OCI-LY7 (cell line): Measurements from ENCODE around the gene OPRM1. TPM values are rescaled to one million over a fixed set of nuclear protein-coding genes. Genes with fewer than 3 reads are reported as not detected.

Experiments
- BruUV-seq: library from RNA; stranded (reverse); fragments of 400-500 nt; replicated peaks from 2 replicates; lab custom pipeline; 2021; lab: Mats Ljungman, UMichigan
- CTCF ChIA-PET: fragments of 300-600 bp; sonication (Branson Sonifier 250); formaldehyde crosslinking; loops from one replicate; lab custom pipeline; 2022; ENCODE audit warnings: antibody characterized with exemption; ENCODE audit not compliant: unreplicated experiment; lab: Charles Lee
- POLR2A ChIA-PET: fragments of 300-600 bp; sonication (Branson Sonifier 250); formaldehyde crosslinking; loops from one replicate; lab custom pipeline; 2022; ENCODE audit warnings: antibody characterized with exemption; lab: Charles Lee
- DNase-seq: peaks from one replicate; pipeline ENCODE4 v3.0.0-alpha.2; 2015; ENCODE audit warnings: low spot score
- H2AFZ ChIP-seq: fragments of 200-600 bp; sonication (generic), shearing (Covaris generic); 2 replicates; pipeline ENCODE4 v1.6.1; 2014; ENCODE audit warnings: mild to moderate bottlenecking, antibody characterized with exemption, low read length, moderate library complexity
- H3K27ac ChIP-seq: fragments of 200-600 bp; sonication (generic); 2 replicates; pipeline ENCODE4 v1.5.1; 2014; ENCODE audit warnings: mixed run types, low read depth, mild to moderate bottlenecking, moderate library complexity, low read length, inconsistent platforms; ENCODE audit not compliant: poor library complexity, severe bottlenecking
- H3K36me3 ChIP-seq: fragments of 200-600 bp; sonication (generic); 2 replicates; pipeline ENCODE4 v1.6.1; 2014; ENCODE audit warnings: mild to moderate bottlenecking, antibody characterized with exemption, low read length, moderate library complexity, mixed read lengths; ENCODE audit not compliant: insufficient read depth
- H3K4me1 ChIP-seq: fragments of 200-600 bp; sonication (generic); 2 replicates; pipeline ENCODE4 v1.5.1; 2014; ENCODE audit warnings: mild to moderate bottlenecking, low read length; ENCODE audit not compliant: insufficient read depth, poor library complexity, severe bottlenecking
- H3K4me2 ChIP-seq: fragments of 200-600 bp; sonication (generic); 2 replicates; pipeline ENCODE4 v1.6.1; 2014; ENCODE audit warnings: mild to moderate bottlenecking, low read length
- H3K4me3 ChIP-seq: fragments of 200-600 bp; sonication (generic); 2 replicates; pipeline ENCODE4 v1.5.1; 2014; ENCODE audit warnings: mild to moderate bottlenecking, low read depth, low read length; ENCODE audit not compliant: poor library complexity, severe bottlenecking
- H3K79me2 ChIP-seq: fragments of 200-600 bp; sonication (generic); 2 replicates; pipeline ENCODE4 v1.6.1; 2016; ENCODE audit warnings: low read depth, mild to moderate bottlenecking, low read length, moderate library complexity, mixed read lengths; ENCODE audit not compliant: insufficient read depth
- H3K9me2 ChIP-seq: fragments of 200-600 bp; sonication (generic); 2 replicates; pipeline ENCODE4 v1.6.1; 2016; ENCODE audit warnings: mild to moderate bottlenecking, low read length, mixed read lengths; ENCODE audit not compliant: insufficient read depth
- H3K9me3 ChIP-seq: fragments of 200-600 bp; sonication (generic); 2 replicates; pipeline ENCODE4 v1.6.1; 2014; ENCODE audit warnings: mild to moderate bottlenecking, mixed run types, low read length, mixed read lengths
- H4K20me1 ChIP-seq: fragments of 200-600 bp; sonication (generic); 2 replicates; pipeline ENCODE4 v1.6.1; 2014; ENCODE audit warnings: mild to moderate bottlenecking, antibody characterized with exemption, low read length, moderate library complexity, mixed read lengths; ENCODE audit not compliant: insufficient read depth
- CTCF ChIP-seq: fragments of 200-600 bp; sonication (generic); conservative IDR thresholded peaks from 2 replicates; pipeline ENCODE4 v1.5.1; 2014; ENCODE audit warnings: mild to moderate bottlenecking, antibody characterized with exemption, low read length, moderate library complexity, mixed read lengths
- EZH2phosphoT487 ChIP-seq: fragments of 200-600 bp; sonication (generic); IDR thresholded peaks from 2 replicates; pipeline ENCODE4 v1.6.1; 2018; ENCODE audit warnings: low read depth, borderline replicate concordance, mild to moderate bottlenecking, mixed run types, antibody characterized with exemption, low read length, moderate library complexity, mixed read lengths
- intact Hi-C: fragments of 100-400 bp; cut with micrococcal nuclease; formaldehyde crosslinking; loops from one replicate; pipeline ENCODE4 v1.10.0; 2022; ENCODE audit not compliant: unreplicated experiment
- total RNA-seq, 2 experiments: library from RNA; depleted of rRNA in 1 of 2; stranded (reverse); fragments of >200 nt in 1 of 2; shearing (Covaris generic) in 1 of 2; gene quantifications; 2 replicates each; pipeline ENCODE4 v1.2.3, GENCODE V29; 2014 to 2022

The OPRM1 gene
- total RNA-seq, 2 experiments from 2014 or later: not detected

- BruUV-seq: no TSS peak
- H3K4me1 ChIP-seq: no peaks in the 10 kb centered on the region
- H3K36me3 ChIP-seq: no peaks in the 10 kb centered on the region
- H4K20me1 ChIP-seq: no peaks in the 10 kb centered on the region
- no peak overlapping the region for H3K4me2 ChIP-seq
- H3K27ac ChIP-seq: no peak overlapping the region
- POLR2A ChIA-PET: no interaction called here
- DNase-seq: no peak
- intact Hi-C loops: no loop called here
- H3K9me3 ChIP-seq: no peaks in the 10 kb centered on the region
- no peak overlapping the region for H3K4me3 ChIP-seq
- H2AFZ ChIP-seq: no peak overlapping the region
- TF ChIP-seq CTCF (no peak), EZH2phosphoT487 (no peak)
- H3K79me2 ChIP-seq: no peaks in the 10 kb centered on the region
- CTCF ChIA-PET: interaction anchor here (0.6 kb wide), 1 partner anchor 238 kb away, joined by 3 read pairs; no protein-coding TSS in a partner anchor
- no peaks in the 10 kb centered on the region for H3K9me2 ChIP-seq
Observed at GRCh38 chr6:154117485-154117884, 78.4 kb downstream of the OPRM1 start.

DNA sequence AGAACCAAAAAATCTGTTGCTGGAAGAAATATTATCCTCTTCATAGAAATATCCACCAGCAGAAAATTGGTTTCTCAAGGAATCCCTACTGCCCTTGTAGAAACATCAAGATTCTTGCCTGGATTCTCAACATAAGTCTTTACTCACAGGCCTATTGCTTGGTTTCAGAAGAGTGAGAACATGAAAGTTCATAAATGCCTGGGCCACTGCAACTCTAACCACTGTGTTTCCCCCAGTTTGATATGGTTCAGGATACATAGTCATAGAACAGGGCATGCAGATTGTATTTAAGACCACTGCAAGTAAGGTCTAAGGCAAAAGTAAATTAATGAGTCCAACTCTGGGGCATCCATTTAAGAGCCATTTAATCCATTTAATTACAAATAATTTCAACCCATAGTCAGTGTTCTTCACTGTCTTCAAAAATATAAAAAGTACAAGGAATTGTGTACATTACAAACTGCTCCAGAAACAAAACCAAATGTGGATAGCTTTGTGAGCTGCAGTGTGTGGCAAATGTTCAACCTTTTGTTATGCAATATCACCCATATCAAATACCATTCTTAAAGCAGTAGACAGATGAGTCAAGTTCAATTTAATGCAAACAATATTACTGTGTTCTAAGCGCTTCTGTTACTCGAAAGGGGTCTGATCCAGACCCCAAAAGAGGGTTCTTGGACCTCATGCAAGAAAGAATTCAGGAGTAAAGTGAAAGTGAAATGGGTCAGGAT lies 83.3 kb downstream of the OPRM1 start:
- Histone ChIP-seq H3K9me3 (no peaks in the 10 kb centered on the region), H3K27ac (no peak overlapping the region), H3K4me1 (no peaks in the 10 kb centered on the region), H3K79me2 (no peaks in the 10 kb centered on the region), H2AFZ (no peak overlapping the region), H3K9me2 (no peaks in the 10 kb centered on the region), H3K36me3 (no peaks in the 10 kb centered on the region), H3K4me2 (no peak overlapping the region), H3K4me3 (no peak overlapping the region), H4K20me1 (no peaks in the 10 kb centered on the region)
- POLR2A ChIA-PET: no interaction called here
- no TSS peak for BruUV-seq
- DNase-seq: no peak
- no peak for TF ChIP-seq CTCF
- intact Hi-C loops: no loop called here
- CTCF ChIA-PET: no interaction called here

GRCh38 chr6:154123155-154123956 lies 84.3 kb downstream of the OPRM1 start:
- no peak overlapping the region for H3K27ac ChIP-seq
- DNase-seq: no peak
- no peaks in the 10 kb centered on the region for H3K79me2 ChIP-seq
- H3K36me3 ChIP-seq: no peaks in the 10 kb centered on the region
- ChIA-PET CTCF (no interaction called here), POLR2A (no interaction called here)
- no peak for TF ChIP-seq CTCF
- TF ChIP-seq EZH2phosphoT487: no peak
- H3K4me3 ChIP-seq: no peak overlapping the region
- H2AFZ ChIP-seq: no peak overlapping the region
- H3K4me1 ChIP-seq: no peaks in the 10 kb centered on the region
- H3K4me2 ChIP-seq: no peak overlapping the region
- intact Hi-C loops: no loop called here
- H3K9me3 ChIP-seq: no peaks in the 10 kb centered on the region
- H4K20me1 ChIP-seq: no peaks in the 10 kb centered on the region
- H3K9me2 ChIP-seq: no peaks in the 10 kb centered on the region
- BruUV-seq: no TSS peak
